Tongue (tissue), 2 donors: ENCODE data around the gene CADPS. TPM values are rescaled to one million over a fixed set of nuclear protein-coding genes. Genes with fewer than 3 reads are reported as not detected.
A peak's percentile ranks its signal among the peaks of the same experiment; 100 is the strongest.

Source experiments
- DNase-seq: peaks from one replicate; pipeline ENCODE4 v3.0.0-alpha.2; 2015
- total RNA-seq: library from RNA; depleted of rRNA; stranded (reverse); fragments of >200 nt; gene quantifications from one replicate; pipeline ENCODE4 v1.2.3, GENCODE V29; 2014

The CADPS gene
- 13.3 TPM for total RNA-seq

GRCh38 chr3:62874711-62875557 lies at the start of gene CADPS:
Gene CADPS (minus strand): TSS chr3:62875416. CDS start chr3:62875029, 387 bp downstream.
- DNase-seq: peak; percentile 29

GRCh38 chr3:62923066-62923465 lies 47.9 kb upstream of the CADPS start:
- DNase-seq: no peak

GRCh38 chr3:62922326-62922725 lies 47.1 kb upstream of the CADPS start:
- no peak for DNase-seq

GRCh38 chr3:62920466-62920784 lies 45.2 kb upstream of the CADPS start:
- no peak for DNase-seq

DNA sequence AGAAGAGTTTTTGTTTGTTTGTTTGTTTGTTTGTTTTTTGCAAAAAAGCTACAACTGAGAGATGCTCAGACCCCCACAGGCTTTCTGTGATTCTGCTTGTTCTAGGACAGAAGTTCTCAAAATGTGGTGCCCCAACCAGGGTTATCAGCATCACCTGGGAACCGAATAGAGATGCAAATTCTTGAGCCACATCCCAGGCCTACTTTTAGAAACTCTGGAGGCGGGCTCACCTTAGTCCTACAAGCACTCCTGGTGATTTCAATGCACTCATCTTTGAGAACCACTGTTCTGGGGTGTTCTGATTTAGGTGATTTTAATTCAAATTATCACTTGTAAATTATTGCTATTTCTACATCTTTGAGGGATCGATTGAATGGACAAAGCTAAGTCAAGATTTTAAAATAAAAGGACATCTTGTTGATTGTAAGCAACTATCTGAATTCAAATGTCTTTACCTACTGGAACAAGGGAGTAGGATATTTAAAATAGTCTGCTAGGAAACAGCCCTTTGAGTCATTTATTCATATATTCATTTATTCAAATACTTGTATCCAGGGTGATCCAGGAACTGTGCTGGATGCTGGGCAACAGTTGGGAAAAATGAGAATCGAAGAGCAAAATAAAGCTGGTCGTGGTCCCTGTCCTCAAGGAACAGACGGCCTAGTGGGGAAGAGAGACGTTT lies 44.7 kb upstream of the CADPS start:
- DNase-seq: no peak

DNA sequence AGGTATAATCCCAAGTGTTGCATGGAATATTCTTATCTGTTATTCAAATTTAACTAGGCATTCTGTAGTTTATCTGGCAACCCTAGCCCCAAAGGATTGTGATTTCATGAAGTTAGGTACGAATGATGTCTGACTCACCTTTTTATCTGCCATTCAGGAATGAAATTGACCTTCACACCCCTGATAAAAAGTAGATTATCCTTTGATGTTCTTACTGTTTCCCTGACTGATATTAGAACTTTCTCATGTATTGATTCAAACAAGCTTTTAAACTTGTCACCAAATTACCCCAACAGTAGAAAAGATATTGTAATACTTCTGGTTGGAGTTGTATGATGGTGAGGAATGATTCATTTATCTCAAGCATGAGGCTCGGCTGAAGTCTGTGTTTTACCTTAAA lies 43.6 kb upstream of the CADPS start:
- no peak for DNase-seq

GRCh38 chr3:62918131-62918530 lies 42.9 kb upstream of the CADPS start:
- no peak for DNase-seq

GRCh38 chr3:62911526-62911925 lies 36.3 kb upstream of the CADPS start:
- DNase-seq: no peak

DNA sequence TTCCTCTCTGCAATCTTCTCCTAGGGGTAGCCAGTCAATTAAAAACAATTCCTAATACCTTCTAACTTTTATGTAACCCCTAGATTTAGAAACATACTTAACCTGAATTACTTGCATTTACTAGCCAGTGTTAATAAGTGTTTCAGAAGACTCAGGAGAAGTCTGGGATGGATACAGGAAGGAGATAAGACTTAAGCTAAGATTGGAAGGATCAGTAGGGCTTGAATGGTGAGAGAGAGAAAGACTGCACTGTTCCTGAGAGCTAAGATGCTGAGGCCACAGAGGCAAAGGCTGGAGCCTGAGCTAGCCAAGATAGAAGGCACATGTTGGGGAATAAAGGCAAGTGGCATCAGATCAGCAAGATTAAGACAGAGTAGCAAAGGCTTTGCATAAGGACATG lies 30.1 kb upstream of the CADPS start:
- no peak for DNase-seq

DNA sequence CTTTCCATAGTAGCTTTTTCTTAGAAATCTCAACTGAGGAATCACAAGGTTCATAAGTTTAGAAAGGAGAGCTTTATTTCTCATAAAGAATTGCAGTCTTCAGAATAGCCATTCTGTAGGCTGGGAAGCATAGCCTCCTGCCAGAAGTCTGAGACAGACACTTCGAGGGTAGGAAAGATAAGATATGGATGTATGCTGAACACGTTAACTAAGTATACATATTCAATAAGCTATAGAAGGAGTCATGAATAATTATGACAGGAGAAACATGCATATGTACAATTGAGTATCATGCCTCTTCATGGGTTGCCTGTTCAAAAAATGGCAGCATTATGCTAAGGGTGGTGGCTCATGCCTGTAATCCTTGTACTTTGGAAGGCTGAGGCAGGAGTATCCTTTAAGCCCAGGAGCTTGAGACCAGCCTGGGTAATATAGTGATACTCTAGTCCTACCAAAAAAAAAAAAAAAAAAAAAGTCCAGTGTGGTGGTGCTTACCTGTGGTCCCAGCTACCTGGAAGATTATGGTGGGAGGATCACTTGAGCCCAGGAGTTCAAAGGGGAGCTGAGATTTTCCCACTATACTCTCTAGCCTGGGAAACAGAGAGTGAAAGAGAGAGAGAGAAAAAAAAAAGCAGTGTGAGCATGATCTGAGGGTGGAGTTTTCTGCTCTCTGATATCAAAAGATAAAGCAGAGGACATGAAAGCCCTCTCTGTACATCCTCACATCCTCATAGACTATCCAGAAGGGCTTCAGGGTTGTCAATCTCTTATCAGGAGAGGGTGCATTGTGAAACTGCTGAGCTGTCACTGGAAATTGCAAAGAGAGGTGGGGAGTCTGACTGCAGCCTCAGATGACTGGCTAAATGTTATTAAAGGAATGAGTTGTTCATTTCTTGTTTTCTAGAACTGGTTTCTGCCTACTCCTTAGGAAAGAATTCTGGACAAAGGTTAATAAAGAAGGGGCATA lies 23.6 kb upstream of the CADPS start:
- no peak for DNase-seq

GRCh38 chr3:62895901-62896300 lies 20.7 kb upstream of the CADPS start:
- no peak for DNase-seq

DNA sequence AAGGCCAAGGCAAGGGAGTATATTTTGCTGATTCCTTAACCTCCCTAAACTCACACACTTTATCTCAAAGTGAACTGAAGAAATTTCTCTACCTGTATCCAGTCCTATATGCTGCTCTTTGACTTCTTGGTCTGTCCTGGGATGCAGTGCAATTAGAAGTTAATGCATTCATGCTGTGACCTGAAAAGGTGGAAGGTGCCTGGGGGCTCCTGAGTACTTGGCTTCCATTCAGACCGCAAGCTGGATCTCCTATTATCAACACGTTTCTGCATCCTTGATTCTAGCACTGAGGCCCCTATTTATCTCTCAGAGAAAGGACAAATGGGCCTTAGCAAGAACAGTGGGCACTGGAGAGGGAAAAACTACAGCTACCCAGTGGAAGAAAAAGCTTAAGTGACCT lies 17.7 kb upstream of the CADPS start:
- no peak for DNase-seq

GRCh38 chr3:62892045-62892444 lies 16.8 kb upstream of the CADPS start:
- no peak for DNase-seq

GRCh38 chr3:62888778-62889177 lies 13.6 kb upstream of the CADPS start:
- no peak for DNase-seq

DNA sequence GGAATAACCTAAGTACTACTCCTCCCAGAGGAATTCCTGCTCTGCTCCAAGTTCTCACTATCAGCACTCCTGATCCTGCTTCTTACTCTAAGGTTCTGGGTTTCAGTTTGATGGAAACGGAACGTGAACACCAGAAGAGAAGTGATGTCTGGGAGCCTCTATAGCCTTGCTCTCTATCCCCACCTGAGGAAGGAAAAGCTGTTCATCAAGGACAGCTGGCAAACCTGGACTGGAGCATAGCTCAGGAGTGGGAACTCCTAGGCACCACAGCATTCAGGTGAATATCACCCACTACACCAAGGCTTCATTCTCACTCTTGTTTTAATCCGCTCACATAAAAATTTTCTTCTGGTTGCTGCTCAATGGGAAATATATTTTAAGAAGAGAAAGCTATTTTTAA lies 13.0 kb upstream of the CADPS start:
- DNase-seq: no peak

GRCh38 chr3:62885136-62885535 lies 9.9 kb upstream of the CADPS start:
- DNase-seq: no peak

DNA sequence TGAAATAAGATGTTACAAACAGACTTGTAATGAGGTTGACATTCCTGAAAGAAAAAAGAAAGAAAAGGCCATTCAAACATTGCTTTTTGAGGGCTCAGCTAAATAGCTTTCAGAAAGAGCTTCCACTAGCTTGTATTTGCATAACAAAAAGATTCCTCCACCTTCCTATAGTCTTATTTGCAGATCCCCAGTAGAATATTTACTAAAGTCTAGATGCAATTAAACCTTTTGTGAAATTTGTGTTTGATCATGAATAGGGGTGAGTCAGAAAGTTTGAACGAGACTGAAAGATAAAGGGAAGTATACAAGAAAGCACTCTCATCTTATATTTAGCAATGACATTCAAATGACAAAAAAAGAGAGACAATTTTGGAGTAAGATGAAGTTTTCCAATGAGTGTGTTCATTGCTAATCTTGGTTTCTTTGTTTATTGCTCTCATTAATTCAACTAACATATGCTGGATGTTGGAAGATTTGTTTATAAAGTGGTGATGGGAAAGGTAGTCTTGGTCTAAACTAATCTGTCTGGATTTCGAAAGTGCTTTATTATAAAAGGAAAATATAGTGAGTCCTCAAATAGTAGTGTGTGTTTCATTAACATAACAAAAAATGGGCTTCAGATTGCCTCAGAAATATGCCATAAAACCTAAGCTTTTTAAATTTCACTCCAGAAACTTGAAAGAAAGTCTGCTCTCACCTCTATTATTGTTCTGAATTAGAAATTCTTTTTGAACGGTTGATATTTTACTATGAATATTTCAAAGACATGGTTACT lies 9.1 kb upstream of the CADPS start:
- DNase-seq: no peak

- no peak for DNase-seq
These were observed 7.5 kb upstream of the CADPS start for GRCh38 chr3:62882676-62883200.

GRCh38 chr3:62876064-62876463 lies 848 bp upstream of the CADPS start:
- peak; percentile 68 for DNase-seq

- no peak for DNase-seq
These were observed 364 bp upstream of the CADPS start for GRCh38 chr3:62875558-62876002.
